ENCODE data around the gene FAM13C.

Gene FAM13C

GRCh38 chr10:59258890-59259289, 103.5 kb downstream of the FAM13C start:
- ATAC-seq, result no peak
- TF ChIP-seq GLIS3 (CRISPR knock-in tag; IDR thresholded peaks at IDR 0.05) (no peak), SNAI2 (CRISPR knock-in tag; IDR thresholded peaks at IDR 0.05) (no peak), ZC3H10 (CRISPR knock-in tag; IDR thresholded peaks at IDR 0.05) (no peak), ESRRG (CRISPR knock-in tag; IDR thresholded peaks at IDR 0.05) (no peak), ZNF8 (CRISPR knock-in tag; IDR thresholded peaks at IDR 0.05) (no peak), ISL1 (CRISPR knock-in tag; IDR thresholded peaks at IDR 0.05) (no peak), CSRNP3 (CRISPR knock-in tag; IDR thresholded peaks at IDR 0.05) (no peak), POU6F1 (CRISPR knock-in tag; IDR thresholded peaks at IDR 0.05; ENCODE audit: borderline replicate concordance, low read depth) (no peak), OSR1 (CRISPR knock-in tag; IDR thresholded peaks at IDR 0.05) (no peak), ZFP30 (CRISPR knock-in tag; IDR thresholded peaks at IDR 0.05) (no peak), PPARA (CRISPR knock-in tag; IDR thresholded peaks at IDR 0.05; ENCODE audit: borderline replicate concordance) (no peak)

GRCh38 chr10:59257224-59257623, 105.1 kb downstream of the FAM13C start:
- TF ChIP-seq ARNTL (CRISPR knock-in tag; IDR thresholded peaks at IDR 0.05; ENCODE audit: borderline replicate concordance, low read depth) (no peak), ZNF565 (CRISPR knock-in tag; conservative IDR thresholded peaks at IDR 0.05; ENCODE audit: low read depth) (no peak), SNAI2 (CRISPR knock-in tag; IDR thresholded peaks at IDR 0.05) (no peak), CREB5 (CRISPR knock-in tag; IDR thresholded peaks at IDR 0.05; ENCODE audit: low read depth) (no peak), TCF4 (CRISPR knock-in tag; IDR thresholded peaks at IDR 0.05; ENCODE audit: borderline replicate concordance) (no peak), ZNF70 (CRISPR knock-in tag; IDR thresholded peaks at IDR 0.05) (no peak), RARB (CRISPR knock-in tag; IDR thresholded peaks at IDR 0.05) (no peak), PPARA (CRISPR knock-in tag; IDR thresholded peaks at IDR 0.05; ENCODE audit: borderline replicate concordance) (no peak), PATZ1 (CRISPR knock-in tag; IDR thresholded peaks at IDR 0.05; ENCODE audit: borderline replicate concordance) (no peak), OSR1 (CRISPR knock-in tag; IDR thresholded peaks at IDR 0.05) (no peak), BACH2 (CRISPR knock-in tag; IDR thresholded peaks at IDR 0.05; ENCODE audit: borderline replicate concordance) (no peak), ZFP3 (CRISPR knock-in tag; IDR thresholded peaks at IDR 0.05) (no peak), POU6F1 (CRISPR knock-in tag; IDR thresholded peaks at IDR 0.05; ENCODE audit: borderline replicate concordance, low read depth) (no peak), ISL1 (CRISPR knock-in tag; IDR thresholded peaks at IDR 0.05) (no peak), CSDC2 (CRISPR knock-in tag; IDR thresholded peaks at IDR 0.05) (no peak), TSHZ2 (CRISPR knock-in tag; IDR thresholded peaks at IDR 0.05) (no peak), ZC3H10 (CRISPR knock-in tag; IDR thresholded peaks at IDR 0.05) (no peak)
- ATAC-seq, result no peak
